ENCODE measurements around the gene RTEL1.
"Not testable (repeated sequence)": the region's sequence is repeated elsewhere in the genome, so short reads cannot be mapped to it uniquely, and the experiment has no call there.

RTEL1 gene

DNA sequence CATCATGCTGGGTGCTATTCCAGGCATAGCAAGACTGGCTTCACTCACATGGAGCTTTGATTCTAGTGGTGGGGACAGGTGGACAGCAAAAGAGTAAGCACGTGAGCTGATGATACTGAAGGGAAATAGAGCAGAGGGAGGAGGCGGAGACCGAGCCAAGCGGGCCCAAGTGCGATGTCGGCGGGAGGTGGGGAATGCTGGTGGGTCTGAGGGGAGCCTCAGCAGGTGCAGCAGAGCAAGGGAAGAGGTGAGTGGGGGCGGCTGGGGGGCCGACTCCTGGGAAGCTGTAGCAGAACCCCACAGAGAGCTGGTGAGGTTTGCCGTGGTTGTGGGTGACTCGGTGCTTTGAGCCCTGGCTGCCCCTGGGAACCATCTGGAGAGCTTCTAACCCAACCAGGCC lies 10.2 kb downstream of the RTEL1 start:
- in situ Hi-C loops (cut with MboI; ENCODE audit: low pct_unique_long_range_greater_than_20kb, low sequenced_read_pairs, unreplicated experiment), result no loop called here
- TF ChIP-seq, protein P1, sequence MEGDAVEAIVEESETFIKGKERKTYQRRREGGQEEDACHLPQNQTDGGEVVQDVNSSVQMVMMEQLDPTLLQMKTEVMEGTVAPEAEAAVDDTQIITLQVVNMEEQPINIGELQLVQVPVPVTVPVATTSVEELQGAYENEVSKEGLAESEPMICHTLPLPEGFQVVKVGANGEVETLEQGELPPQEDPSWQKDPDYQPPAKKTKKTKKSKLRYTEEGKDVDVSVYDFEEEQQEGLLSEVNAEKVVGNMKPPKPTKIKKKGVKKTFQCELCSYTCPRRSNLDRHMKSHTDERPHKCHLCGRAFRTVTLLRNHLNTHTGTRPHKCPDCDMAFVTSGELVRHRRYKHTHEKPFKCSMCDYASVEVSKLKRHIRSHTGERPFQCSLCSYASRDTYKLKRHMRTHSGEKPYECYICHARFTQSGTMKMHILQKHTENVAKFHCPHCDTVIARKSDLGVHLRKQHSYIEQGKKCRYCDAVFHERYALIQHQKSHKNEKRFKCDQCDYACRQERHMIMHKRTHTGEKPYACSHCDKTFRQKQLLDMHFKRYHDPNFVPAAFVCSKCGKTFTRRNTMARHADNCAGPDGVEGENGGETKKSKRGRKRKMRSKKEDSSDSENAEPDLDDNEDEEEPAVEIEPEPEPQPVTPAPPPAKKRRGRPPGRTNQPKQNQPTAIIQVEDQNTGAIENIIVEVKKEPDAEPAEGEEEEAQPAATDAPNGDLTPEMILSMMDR (IDR thresholded peaks at IDR 0.05; ENCODE audit: extremely low read depth, insufficient read depth, missing control alignments), result no peak
- no peak for DNase-seq (ENCODE audit: low spot score)

DNA sequence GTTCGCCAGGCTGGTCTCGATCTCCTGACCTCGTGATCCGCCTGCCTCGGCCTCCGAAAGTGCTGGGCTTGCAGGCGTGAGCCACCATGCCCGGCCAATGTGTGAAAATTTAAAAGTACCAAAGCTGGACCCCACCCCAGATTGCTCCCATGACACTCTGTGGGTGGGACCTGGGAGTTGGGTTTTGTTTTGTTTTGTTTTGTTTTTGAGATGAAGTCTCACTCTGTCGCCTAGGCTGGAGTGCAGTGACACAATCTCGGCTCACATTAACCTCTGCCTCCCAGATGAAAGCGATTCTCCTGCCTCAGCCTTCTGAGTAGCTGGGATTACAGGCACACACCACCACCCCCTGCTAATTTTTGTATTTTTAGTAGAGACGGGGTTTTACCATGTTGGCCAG lies 13.6 kb downstream of the RTEL1 start:
- in situ Hi-C loops (cut with MboI; ENCODE audit: low pct_unique_long_range_greater_than_20kb, low sequenced_read_pairs, unreplicated experiment); DNase-seq (ENCODE audit: low spot score): not testable (repeated sequence)

DNA sequence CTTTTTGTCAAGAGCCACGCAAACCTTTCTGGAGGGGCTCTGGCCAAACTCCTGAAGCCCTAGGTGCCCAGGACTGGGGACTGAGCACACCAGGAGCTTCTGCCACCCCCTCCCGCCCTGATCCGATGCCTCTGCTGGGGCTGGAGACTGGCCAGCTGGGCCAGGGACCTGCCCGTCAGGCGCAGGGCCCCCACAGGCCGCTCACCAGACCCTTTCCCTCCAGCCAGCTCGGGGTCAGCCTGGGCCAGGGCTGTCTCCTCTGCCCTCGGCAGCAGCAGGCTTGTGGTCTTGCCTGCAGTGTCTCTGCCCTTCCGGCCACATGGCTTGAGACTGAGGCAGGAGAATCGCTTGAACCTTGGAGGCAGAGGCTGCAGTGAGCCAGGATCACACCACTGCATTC lies 14.6 kb downstream of the RTEL1 start:
- TF ChIP-seq, protein P1 (IDR thresholded peaks at IDR 0.05; ENCODE audit: extremely low read depth, insufficient read depth, missing control alignments), result no peak
- DNase-seq (ENCODE audit: low spot score), result no peak
- in situ Hi-C loops (cut with MboI; ENCODE audit: low pct_unique_long_range_greater_than_20kb, low sequenced_read_pairs, unreplicated experiment), result no loop called here

DNA sequence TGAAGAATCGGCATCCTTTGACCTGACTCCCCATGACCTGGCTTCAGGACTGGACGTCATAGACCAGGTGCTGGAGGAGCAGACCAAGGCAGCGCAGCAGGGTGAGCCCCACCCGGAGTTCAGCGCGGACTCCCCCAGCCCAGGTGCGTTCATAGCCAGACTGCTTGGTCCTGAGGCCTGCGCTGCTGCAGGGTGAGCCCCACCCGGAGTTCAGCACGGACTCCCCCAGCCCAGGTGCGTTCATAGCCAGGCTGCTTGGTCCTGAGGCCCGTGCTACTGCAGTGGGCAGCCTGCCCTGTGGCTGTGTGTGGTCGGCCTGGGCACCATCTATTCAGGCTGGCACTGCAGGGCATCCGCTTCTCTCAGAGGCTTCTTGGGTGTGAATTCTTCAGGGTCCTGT lies 15.8 kb downstream of the RTEL1 start:
- in situ Hi-C loops (cut with MboI; ENCODE audit: low pct_unique_long_range_greater_than_20kb, low sequenced_read_pairs, unreplicated experiment), result no loop called here
- no peak for DNase-seq (ENCODE audit: low spot score)
- TF ChIP-seq, protein P1 (IDR thresholded peaks at IDR 0.05; ENCODE audit: extremely low read depth, insufficient read depth, missing control alignments), result no peak

GRCh38 chr20:63675681-63676368 lies 17.7 kb downstream of the RTEL1 start:
- DNase-seq (ENCODE audit: low spot score), result no peak
- in situ Hi-C loops (cut with MboI; ENCODE audit: low pct_unique_long_range_greater_than_20kb, low sequenced_read_pairs, unreplicated experiment), result no loop called here
- TF ChIP-seq, protein P1 (IDR thresholded peaks at IDR 0.05; ENCODE audit: extremely low read depth, insufficient read depth, missing control alignments), result no peak

DNA sequence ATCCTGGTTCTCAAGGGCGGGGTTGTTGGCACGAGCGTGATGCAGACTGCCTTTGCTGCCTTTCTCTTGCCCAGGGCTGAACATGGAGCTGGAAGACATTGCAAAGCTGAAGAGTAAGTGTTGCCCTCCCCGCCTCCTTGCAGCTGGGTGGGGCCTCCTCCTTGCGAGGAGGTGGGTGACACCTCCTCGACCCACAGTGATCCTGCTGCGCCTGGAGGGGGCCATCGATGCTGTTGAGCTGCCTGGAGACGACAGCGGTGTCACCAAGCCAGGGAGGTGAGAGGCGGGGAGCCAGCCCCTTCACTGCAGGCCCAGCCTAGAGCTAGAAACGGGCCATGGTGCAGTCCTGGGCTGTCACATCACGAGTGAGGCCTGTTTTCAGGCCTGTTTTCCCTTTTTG lies 20.0 kb downstream of the RTEL1 start:
- in situ Hi-C loops (cut with MboI; ENCODE audit: low pct_unique_long_range_greater_than_20kb, low sequenced_read_pairs, unreplicated experiment), result no loop called here
- no peak for DNase-seq (ENCODE audit: low spot score)
- TF ChIP-seq, protein P1 (IDR thresholded peaks at IDR 0.05; ENCODE audit: extremely low read depth, insufficient read depth, missing control alignments), result no peak

GRCh38 chr20:63678667-63679465 lies 20.8 kb downstream of the RTEL1 start:
- DNase-seq (ENCODE audit: low spot score), result no peak
- in situ Hi-C loops (cut with MboI; ENCODE audit: low pct_unique_long_range_greater_than_20kb, low sequenced_read_pairs, unreplicated experiment), result no loop called here

More at GRCh38 chr20:63678667-63679465, 20.8 kb downstream of the RTEL1 start:
- TF ChIP-seq, protein P1 (IDR thresholded peaks at IDR 0.05; ENCODE audit: extremely low read depth, insufficient read depth, missing control alignments), result no peak

All from GM13977 (cell line).